Vagina (tissue), 2 donors: ENCODE data around the gene HSPA2.

Experiments
- CTCF ChIP-seq, 3 experiments: fragments of 450-650 bp in 2 of 3; fragments of 200-600 bp in 1 of 3; sonication (generic) in 1 of 3; IDR thresholded peaks; one replicate each; pipeline ENCODE4 v1.5.1; 2017 to 2019; ENCODE audit warnings: antibody characterized with exemption in 3 of 3, mild to moderate bottlenecking in 2 of 3, moderate library complexity in 2 of 3
- POLR2A ChIP-seq, 2 donors: fragments of 450-650 bp; IDR thresholded peaks; one replicate each; pipeline ENCODE4 v1.6.1; 2017; ENCODE audit warnings: antibody characterized with exemption in 2 of 2, mild to moderate bottlenecking in 2 of 2, moderate library complexity in 2 of 2
- POLR2AphosphoS5 ChIP-seq, 2 donors: sonication (generic); formaldehyde crosslinking; IDR thresholded peaks; one replicate each; pipeline ENCODE4 v1.9.0; 2017; ENCODE audit warnings: antibody characterized with exemption in 2 of 2, mild to moderate bottlenecking in 2 of 2, low read depth in 1 of 2; ENCODE audit not compliant: insufficient read depth in 1 of 2

GRCh38 chr14:64502887-64503433 lies 37.6 kb upstream of the HSPA2 start:
- no peak for TF ChIP-seq CTCF (IDR thresholded peaks at IDR 0.05)
- no peak for TF ChIP-seq POLR2AphosphoS5 (IDR thresholded peaks at IDR 0.05; ENCODE audit: insufficient read depth in 1 of 2, low read depth in 1 of 2)
- TF ChIP-seq POLR2A (IDR thresholded peaks at IDR 0.05): no peak
